PC-9 (cell line): ENCODE measurements around the gene GREM1.

Source experiments
- CTCF ChIP-seq: fragments of 200-600 bp; sonication (generic); conservative IDR thresholded peaks from 2 replicates; pipeline ENCODE4 v1.6.1; 2017; ENCODE audit warnings: mixed run types, antibody characterized with exemption, mild to moderate bottlenecking, moderate library complexity
- EZH2 ChIP-seq: fragments of 200-600 bp; sonication (generic); IDR thresholded peaks from 2 replicates; pipeline ENCODE4 v1.8.0; 2017; ENCODE audit warnings: antibody characterized with exemption, low read depth

GRCh38 chr15:32743411-32744140 is 25.8 kb downstream of the GREM1 start:
- TF ChIP-seq EZH2 (no peak), CTCF (no peak)
